HEK293 (cell line): Measurements from ENCODE around the gene KEAP1.

Experiments used
- OVOL3 ChIP-seq: fragments of 450-650 bp; formaldehyde crosslinking; IDR thresholded peaks from 2 replicates; pipeline ENCODE4 v1.5.1; 2016; ENCODE audit warnings: missing biosample characterization, missing genetic modification characterization
- RBAK ChIP-seq: fragments of 450-650 bp; formaldehyde crosslinking; IDR thresholded peaks from 2 replicates; pipeline ENCODE4 v1.5.1; 2016; ENCODE audit warnings: missing biosample characterization, missing genetic modification characterization
- SALL2 ChIP-seq: fragments of 450-650 bp; formaldehyde crosslinking; IDR thresholded peaks from 2 replicates; pipeline ENCODE4 v1.5.0; 2017; ENCODE audit warnings: missing biosample characterization, mild to moderate bottlenecking, missing genetic modification characterization, borderline replicate concordance
- ZFP37 ChIP-seq: fragments of 450-650 bp; formaldehyde crosslinking; IDR thresholded peaks from 2 replicates; pipeline ENCODE4 v1.5.1; 2016; ENCODE audit warnings: missing biosample characterization, missing genetic modification characterization
- ZFP41 ChIP-seq: fragments of 450-650 bp; formaldehyde crosslinking; IDR thresholded peaks from 2 replicates; pipeline ENCODE4 v1.5.1; 2016; ENCODE audit warnings: missing biosample characterization, missing genetic modification characterization, borderline replicate concordance
- ZNF211 ChIP-seq: fragments of 450-650 bp; formaldehyde crosslinking; IDR thresholded peaks from 2 replicates; pipeline ENCODE4 v1.5.1; 2016; ENCODE audit warnings: low read depth, missing biosample characterization, missing genetic modification characterization
- ZNF274 ChIP-seq, 2 experiments: fragments of 200-500 bp in 1 of 2; fragments of 450-650 bp in 1 of 2; sonication (Bioruptor generic) in 1 of 2; formaldehyde crosslinking in 1 of 2; IDR thresholded peaks; 2 replicates each; pipeline versions ENCODE4 v1.5.1 to v1.6.1; 2014 to 2016; ENCODE audit warnings: borderline replicate concordance in 1 of 2, inconsistent platforms in 1 of 2, low read length in 1 of 2, missing biosample characterization in 1 of 2, missing genetic modification characterization in 1 of 2
- TF ChIP-seq, protein P1 (sequence below): fragments of 450-650 bp; formaldehyde crosslinking; IDR thresholded peaks from 2 replicates; pipeline ENCODE4 v1.5.1; 2016; ENCODE audit warnings: missing biosample characterization, missing genetic modification characterization
- TF ChIP-seq, protein P2 (sequence below): fragments of 450-650 bp; formaldehyde crosslinking; IDR thresholded peaks from 2 replicates; pipeline ENCODE4 v1.5.1; 2016; ENCODE audit warnings: missing biosample characterization, missing genetic modification characterization

DNA sequence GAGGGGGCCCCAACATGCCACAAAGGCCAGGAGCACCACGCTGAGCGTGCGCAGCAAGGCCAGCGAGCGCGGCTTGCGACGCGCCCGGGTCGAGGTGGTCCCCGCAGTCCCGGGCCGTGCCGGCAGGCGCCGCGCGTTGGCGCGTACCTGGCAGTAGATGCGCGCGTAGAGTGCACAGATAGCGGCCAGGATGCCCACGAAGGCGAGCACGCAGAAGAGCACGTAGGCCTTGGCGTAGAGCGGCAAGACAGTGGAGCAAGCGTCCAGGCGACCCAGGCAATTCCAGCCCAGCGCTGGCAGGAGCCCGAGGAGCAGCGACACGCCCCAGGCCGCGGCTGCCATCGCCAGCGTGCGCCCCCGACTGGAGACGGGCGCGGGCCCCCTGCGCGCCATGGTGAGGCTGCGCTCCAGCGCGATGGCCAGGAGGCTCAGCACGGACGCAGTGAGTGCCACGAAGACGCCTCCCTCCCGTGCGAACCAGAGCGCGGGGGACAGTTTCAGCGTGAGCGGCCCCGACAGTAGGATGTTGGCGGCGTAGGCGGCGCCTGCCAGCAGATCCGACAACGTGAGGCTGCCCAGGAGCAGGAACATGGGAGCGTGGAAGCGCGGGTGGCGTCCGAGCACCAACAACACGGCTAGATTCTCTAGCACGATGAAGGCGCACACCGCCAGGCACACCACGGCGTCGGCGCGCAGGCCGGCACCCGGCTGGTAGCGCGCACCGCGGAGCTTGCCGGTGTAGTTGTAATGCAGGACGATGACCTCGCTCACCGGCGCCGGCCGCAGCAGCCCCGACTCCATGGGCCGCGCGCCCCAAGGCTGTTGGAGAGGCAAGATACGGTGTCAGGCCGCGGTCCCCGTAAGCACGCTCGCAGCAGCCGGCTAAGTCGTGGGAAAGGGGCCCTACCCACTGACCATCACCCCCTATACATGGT, 11.3 kb upstream of the KEAP1 start:
- TF ChIP-seq ZFP41 (no peak), RBAK (tag by site-specific recombination) (no peak), ZNF274 (IDR thresholded peaks at IDR 0.05; ENCODE audit: low read length) (no peak), ZNF274 (tag by site-specific recombination; IDR thresholded peaks at IDR 0.05; ENCODE audit: borderline replicate concordance) (no peak), ZNF211 (tag by site-specific recombination) (no peak), ZFP37 (tag by site-specific recombination) (no peak), SALL2 (tag by site-specific recombination) (no peak), OVOL3 (tag by site-specific recombination) (no peak)
- TF ChIP-seq, protein P1, sequence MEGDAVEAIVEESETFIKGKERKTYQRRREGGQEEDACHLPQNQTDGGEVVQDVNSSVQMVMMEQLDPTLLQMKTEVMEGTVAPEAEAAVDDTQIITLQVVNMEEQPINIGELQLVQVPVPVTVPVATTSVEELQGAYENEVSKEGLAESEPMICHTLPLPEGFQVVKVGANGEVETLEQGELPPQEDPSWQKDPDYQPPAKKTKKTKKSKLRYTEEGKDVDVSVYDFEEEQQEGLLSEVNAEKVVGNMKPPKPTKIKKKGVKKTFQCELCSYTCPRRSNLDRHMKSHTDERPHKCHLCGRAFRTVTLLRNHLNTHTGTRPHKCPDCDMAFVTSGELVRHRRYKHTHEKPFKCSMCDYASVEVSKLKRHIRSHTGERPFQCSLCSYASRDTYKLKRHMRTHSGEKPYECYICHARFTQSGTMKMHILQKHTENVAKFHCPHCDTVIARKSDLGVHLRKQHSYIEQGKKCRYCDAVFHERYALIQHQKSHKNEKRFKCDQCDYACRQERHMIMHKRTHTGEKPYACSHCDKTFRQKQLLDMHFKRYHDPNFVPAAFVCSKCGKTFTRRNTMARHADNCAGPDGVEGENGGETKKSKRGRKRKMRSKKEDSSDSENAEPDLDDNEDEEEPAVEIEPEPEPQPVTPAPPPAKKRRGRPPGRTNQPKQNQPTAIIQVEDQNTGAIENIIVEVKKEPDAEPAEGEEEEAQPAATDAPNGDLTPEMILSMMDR (tag by site-specific recombination), result no peak
- TF ChIP-seq, protein P2, sequence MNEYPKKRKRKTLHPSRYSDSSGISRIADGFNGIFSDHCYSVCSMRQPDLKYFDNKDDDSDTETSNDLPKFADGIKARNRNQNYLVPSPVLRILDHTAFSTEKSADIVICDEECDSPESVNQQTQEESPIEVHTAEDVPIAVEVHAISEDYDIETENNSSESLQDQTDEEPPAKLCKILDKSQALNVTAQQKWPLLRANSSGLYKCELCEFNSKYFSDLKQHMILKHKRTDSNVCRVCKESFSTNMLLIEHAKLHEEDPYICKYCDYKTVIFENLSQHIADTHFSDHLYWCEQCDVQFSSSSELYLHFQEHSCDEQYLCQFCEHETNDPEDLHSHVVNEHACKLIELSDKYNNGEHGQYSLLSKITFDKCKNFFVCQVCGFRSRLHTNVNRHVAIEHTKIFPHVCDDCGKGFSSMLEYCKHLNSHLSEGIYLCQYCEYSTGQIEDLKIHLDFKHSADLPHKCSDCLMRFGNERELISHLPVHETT (tag by site-specific recombination), result no peak
